Esophagus muscularis mucosa (tissue), 4 donors: ENCODE data around the gene ARV1. TPM values are rescaled to one million over a fixed set of nuclear protein-coding genes. Genes with fewer than 3 reads are reported as not detected.
"Not testable (repeated sequence)": the region's sequence is repeated elsewhere in the genome, so short reads cannot be mapped to it uniquely, and the experiment has no call there.

Experiments used
- DNase-seq: peaks from one replicate; pipeline ENCODE4 v3.0.0-alpha.2; 2017; ENCODE audit errors: extremely low spot score
- H3K27ac ChIP-seq, 4 donors: fragments of 200-600 bp; sonication (generic); replicated peaks in 1 of 4; 1 replicate in 3 of 4; 2 replicates in 1 of 4; pipeline ENCODE4 v1.5.1; 2016 to 2019; ENCODE audit warnings: mild to moderate bottlenecking in 1 of 4
- H3K27me3 ChIP-seq, 4 donors: fragments of 200-600 bp; sonication (generic); one replicate each; pipeline versions ENCODE4 v1.5.1 to v1.6.0; 2016 to 2019
- H3K36me3 ChIP-seq, 4 donors: fragments of 200-600 bp; sonication (generic); one replicate each; pipeline ENCODE4 v1.5.1; 2016 to 2019
- H3K4me1 ChIP-seq, 4 donors: fragments of 200-600 bp; sonication (generic); one replicate each; pipeline ENCODE4 v1.5.1; 2016 to 2019
- H3K4me3 ChIP-seq, 4 donors: fragments of 200-600 bp; sonication (generic); 1 replicate in 2 of 4; 2 replicates in 2 of 4; pipeline ENCODE4 v1.5.1; 2016 to 2019; ENCODE audit warnings: mild to moderate bottlenecking in 4 of 4, moderate library complexity in 1 of 4
- H3K9me3 ChIP-seq, 4 donors: fragments of 200-600 bp; sonication (generic); 1 replicate in 3 of 4; 2 replicates in 1 of 4; pipeline ENCODE4 v1.5.1; 2016 to 2019
- CTCF ChIP-seq, 3 experiments: fragments of 200-600 bp in 2 of 3; fragments of 450-650 bp in 1 of 3; sonication (generic) in 2 of 3; IDR thresholded peaks; one replicate each; pipeline ENCODE4 v1.5.1; 2017 to 2019; ENCODE audit warnings: antibody characterized with exemption in 3 of 3, mild to moderate bottlenecking in 2 of 3, moderate library complexity in 1 of 3
- EP300 ChIP-seq: sonication (generic); formaldehyde crosslinking; IDR thresholded peaks from one replicate; pipeline ENCODE4 v1.6.1; 2017; ENCODE audit warnings: antibody characterized with exemption
- POLR2A ChIP-seq: fragments of 450-650 bp; IDR thresholded peaks from one replicate; pipeline ENCODE4 v1.6.1; 2017; ENCODE audit warnings: antibody characterized with exemption, moderate library complexity, mild to moderate bottlenecking, low read depth
- POLR2AphosphoS5 ChIP-seq, 2 donors: sonication (generic); formaldehyde crosslinking; IDR thresholded peaks; one replicate each; pipeline ENCODE4 v1.6.1; 2017; ENCODE audit warnings: antibody characterized with exemption in 2 of 2
- WGBS: methylation state at CpG from one replicate; pipeline ENCODE4 v1.1.5; 2018; 5-methylcytosine and 5-hydroxymethylcytosine counted together
- intact Hi-C: fragments of 100-400 bp; cut with DNase I; formaldehyde crosslinking; loops from one replicate; pipeline ENCODE4 v1.15.1; 2023
- total RNA-seq, 4 donors: library from RNA; depleted of rRNA; stranded (reverse); fragments of >200 nt; gene quantifications; one replicate each; pipeline versions ENCODE4 v1.1.0 to v1.2.1, GENCODE V29; 2016

ARV1 gene
- total RNA-seq, 4 donors from 2014 or later: 14.9 to 21.6 (median 18.8) TPM

- H3K4me3 ChIP-seq: no peak overlapping the region
- TF ChIP-seq CTCF (IDR thresholded peaks at IDR 0.05) (no peak), POLR2AphosphoS5 (IDR thresholded peaks at IDR 0.05) (no peak)
- peaks cover 0 to 15% (median 2%) of the 10 kb centered on the region in 4 donors for H3K36me3 ChIP-seq
- no peak for DNase-seq
- intact Hi-C loops: no loop called here
- WGBS: 90% methylated on average over 5 of the region's 5 CpGs
- peaks cover 9 to 12% (median 12%) of the 10 kb centered on the region in 4 donors for H3K4me1 ChIP-seq
- no peaks in the 10 kb centered on the region for H3K9me3 ChIP-seq
- no peaks in the 10 kb centered on the region for H3K27me3 ChIP-seq
- H3K27ac ChIP-seq: no peak overlapping the region
Measured at GRCh38 chr1:230983811-230984210, 4.9 kb downstream of the ARV1 start.

- DNase-seq, H3K4me1 ChIP-seq, H3K27me3 ChIP-seq, H3K27ac ChIP-seq, H3K4me3 ChIP-seq, intact Hi-C loops, H3K9me3 ChIP-seq: not testable (repeated sequence)
- H3K36me3 ChIP-seq: peaks cover 0 to 21% (median 2%) of the 10 kb centered on the region in 4 donors
- whole genome bisulfite sequencing: 80% methylated on average over 10 of the region's 10 CpGs
Measured at GRCh38 chr1:230984622-230985515, 6.0 kb downstream of the ARV1 start.

GRCh38 chr1:230985711-230986110, 6.8 kb downstream of the ARV1 start:
- H3K9me3 ChIP-seq: no peaks in the 10 kb centered on the region
- H3K36me3 ChIP-seq: peaks cover 0 to 30% (median 8%) of the 10 kb centered on the region in 4 donors
- no peak for TF ChIP-seq EP300
- H3K4me3 ChIP-seq: no peak overlapping the region
- no peaks in the 10 kb centered on the region for H3K4me1 ChIP-seq
- H3K27me3 ChIP-seq: no peaks in the 10 kb centered on the region
- H3K27ac ChIP-seq: no peak overlapping the region
- intact Hi-C loops: no loop called here
- DNase-seq: no peak
- WGBS: 94% methylated on average over 6 of the region's 6 CpGs

- H3K27me3 ChIP-seq: no peaks in the 10 kb centered on the region
- no peak overlapping the region for H3K27ac ChIP-seq
- 82% methylated on average over 7 of the region's 7 CpGs for WGBS
- H3K4me3 ChIP-seq: no peak overlapping the region
- intact Hi-C loops: no loop called here
- no peaks in the 10 kb centered on the region for H3K9me3 ChIP-seq
- no peaks in the 10 kb centered on the region for H3K4me1 ChIP-seq
- TF ChIP-seq POLR2AphosphoS5 (IDR thresholded peaks at IDR 0.05): no peak
- no peak for TF ChIP-seq POLR2A
- no peak for TF ChIP-seq CTCF (IDR thresholded peaks at IDR 0.05)
- TF ChIP-seq EP300: no peak
- peaks cover 2 to 29% (median 13%) of the 10 kb centered on the region in 4 donors for H3K36me3 ChIP-seq
- DNase-seq: no peak
Measured at GRCh38 chr1:230986976-230987375, 8.1 kb downstream of the ARV1 start.

- TF ChIP-seq POLR2A: no peak
- TF ChIP-seq CTCF (IDR thresholded peaks at IDR 0.05): no peak
- no peak for TF ChIP-seq POLR2AphosphoS5 (IDR thresholded peaks at IDR 0.05)
- TF ChIP-seq EP300: no peak
- WGBS: 90% methylated on average over 3 of the region's 3 CpGs
- no peak for DNase-seq
- no peak overlapping the region for H3K4me3 ChIP-seq
- H3K9me3 ChIP-seq: no peaks in the 10 kb centered on the region
- intact Hi-C loops: no loop called here
- H3K36me3 ChIP-seq: peaks cover 7 to 31% (median 18%) of the 10 kb centered on the region in 4 donors
- H3K27ac ChIP-seq: no peak overlapping the region
- no peaks in the 10 kb centered on the region for H3K4me1 ChIP-seq
- no peaks in the 10 kb centered on the region for H3K27me3 ChIP-seq
Measured at GRCh38 chr1:230987448-230987847, 8.6 kb downstream of the ARV1 start.
